Measurements from ENCODE around the gene PLA2G12A.

Gene PLA2G12A

GRCh38 chr4:109703664-109704361 lies 26.1 kb downstream of the PLA2G12A start:
- no peak overlapping the region for H3K4ac ChIP-seq (ENCODE audit: low read depth in 1 of 2, low read length in 2 of 2)
- peak overlapping the region; percentile 52 for H4K91ac ChIP-seq (ENCODE audit: low read length)
- H2BK120ac ChIP-seq (ENCODE audit: low read depth, low read length): no peak overlapping the region
- DNase-seq: peak; percentile 28
- H3K27me3 ChIP-seq (ENCODE audit: control insufficient read depth in 1 of 2, insufficient read depth in 1 of 2, low read length in 2 of 2): no peaks in the 10 kb centered on the region
- WGBS: 37% methylated on average over 10 of the region's 11 CpGs
- H3K4me3 ChIP-seq (ENCODE audit: insufficient read depth in 1 of 2, low read depth in 1 of 2, low read length in 2 of 2): peak overlapping the region; percentile 88 to 92
- no peak overlapping the region for H2AK5ac ChIP-seq (ENCODE audit: low read length, severe bottlenecking)
- H3K4me2 ChIP-seq (ENCODE audit: low read length, poor library complexity, severe bottlenecking): peak overlapping the region; percentile 76
- peaks cover 0 to 6% of the 10 kb centered on the region in 2 experiments for H3K36me3 ChIP-seq (ENCODE audit: control insufficient read depth in 1 of 2, insufficient read depth in 2 of 2, low read depth in 1 of 2, low read length in 2 of 2)
- no peaks in the 10 kb centered on the region for H3K9me3 ChIP-seq (ENCODE audit: control insufficient read depth, low read length)
- H2AFZ ChIP-seq (ENCODE audit: low read depth, low read length): peak overlapping the region; percentile 100
- no peak overlapping the region for H4K8ac ChIP-seq (ENCODE audit: low read length)
- peak overlapping the region in 1 of 2 experiments; percentile 42 for H3K23ac ChIP-seq (ENCODE audit: low read length in 2 of 2)
- no peak overlapping the region for H3K14ac ChIP-seq (ENCODE audit: low read length in 2 of 2)
- peaks cover 12% of the 10 kb centered on the region for H3K79me1 ChIP-seq (replicated peaks; ENCODE audit: low read length, poor library complexity, severe bottlenecking)
- peak overlapping the region; percentile 92 for H3K9ac ChIP-seq (ENCODE audit: low read length)
- H3K18ac ChIP-seq (ENCODE audit: low read depth in 1 of 2, low read length in 2 of 2): peak overlapping the region; percentile 82 to 95
- H3K27ac ChIP-seq (ENCODE audit: low read length, poor library complexity, severe bottlenecking): peak overlapping the region; percentile 64
- H2BK15ac ChIP-seq (ENCODE audit: low read depth, poor library complexity, severe bottlenecking): no peak overlapping the region
- H2BK5ac ChIP-seq (ENCODE audit: low read depth, low read length, poor library complexity, severe bottlenecking): no peak overlapping the region
- H3K4me1 ChIP-seq (ENCODE audit: control insufficient read depth, insufficient read depth, low read depth, low read length): peaks cover 9% of the 10 kb centered on the region
- peak overlapping the region in 1 of 2 experiments; percentile 49 for H2BK12ac ChIP-seq (ENCODE audit: low read length in 2 of 2)

GRCh38 chr4:109702950-109703663 lies 26.8 kb downstream of the PLA2G12A start, which contains the start of gene CASP6:
Gene CASP6, minus strand, starts transcription at chr4:109703445. Its CDS starts 50 bp downstream, at chr4:109703395.
- Histone ChIP-seq H2BK15ac (ENCODE audit: low read depth, poor library complexity, severe bottlenecking) (peak within 1 kb of the TSS; percentile 48), H2AK5ac (ENCODE audit: low read length, severe bottlenecking) (no peak within 1 kb of the TSS), H3K9ac (ENCODE audit: low read length) (peak within 1 kb of the TSS; percentile 92), H2BK120ac (ENCODE audit: low read depth, low read length) (peak within 1 kb of the TSS; percentile 44), H3K4me1 (ENCODE audit: control insufficient read depth, insufficient read depth, low read depth, low read length) (peaks cover 9% of the 10 kb centered on the region), H2AFZ (ENCODE audit: low read depth, low read length) (peak within 1 kb of the TSS; percentile 100), H3K36me3 (ENCODE audit: control insufficient read depth in 1 of 2, insufficient read depth in 2 of 2, low read depth in 1 of 2, low read length in 2 of 2) (peaks cover 0 to 1% of the 10 kb centered on the region in 2 experiments), H3K18ac (ENCODE audit: low read depth in 1 of 2, low read length in 2 of 2) (peak within 1 kb of the TSS; percentile 95), H3K14ac (ENCODE audit: low read length in 2 of 2) (peak within 1 kb of the TSS in 1 of 2 experiments; percentile 98), H3K79me1 (replicated peaks; ENCODE audit: low read length, poor library complexity, severe bottlenecking) (peaks cover 15% of the 10 kb centered on the region), H3K27ac (ENCODE audit: low read length, poor library complexity, severe bottlenecking) (peak within 1 kb of the TSS; percentile 79), H3K4me2 (ENCODE audit: low read length, poor library complexity, severe bottlenecking) (peak within 1 kb of the TSS; percentile 76), H2BK5ac (ENCODE audit: low read depth, low read length, poor library complexity, severe bottlenecking) (peak within 1 kb of the TSS; percentile 57), H4K8ac (ENCODE audit: low read length) (peak within 1 kb of the TSS; percentile 85), H3K23ac (ENCODE audit: low read length in 2 of 2) (peak within 1 kb of the TSS in 1 of 2 experiments; percentile 97), H3K4ac (ENCODE audit: low read depth in 1 of 2, low read length in 2 of 2) (peak within 1 kb of the TSS in 1 of 2 experiments; percentile 65), H3K9me3 (ENCODE audit: control insufficient read depth, low read length) (no peaks in the 10 kb centered on the region), H3K27me3 (ENCODE audit: control insufficient read depth in 1 of 2, insufficient read depth in 1 of 2, low read length in 2 of 2) (no peaks in the 10 kb centered on the region), H3K4me3 (ENCODE audit: insufficient read depth in 1 of 2, low read depth in 1 of 2, low read length in 2 of 2) (peak within 1 kb of the TSS; percentile 88 to 92), H4K91ac (ENCODE audit: low read length) (peak within 1 kb of the TSS; percentile 87), H2BK12ac (ENCODE audit: low read length in 2 of 2) (peak within 1 kb of the TSS; percentile 46 to 49)
- DNase-seq: peak; percentile 82
- WGBS: under 1% methylated on average over 72 of the region's 72 CpGs

GRCh38 chr4:109701566-109702410 lies 28.1 kb downstream of the PLA2G12A start:
- Histone ChIP-seq H3K79me1 (replicated peaks; ENCODE audit: low read length, poor library complexity, severe bottlenecking) (peaks cover 22% of the 10 kb centered on the region), H3K9ac (ENCODE audit: low read length) (peak overlapping the region; percentile 92), H4K91ac (ENCODE audit: low read length) (no peak overlapping the region), H3K23ac (ENCODE audit: low read length in 2 of 2) (no peak overlapping the region), H3K27ac (ENCODE audit: low read length, poor library complexity, severe bottlenecking) (peak overlapping the region; percentile 79), H3K18ac (ENCODE audit: low read depth in 1 of 2, low read length in 2 of 2) (no peak overlapping the region), H3K4ac (ENCODE audit: low read depth in 1 of 2, low read length in 2 of 2) (no peak overlapping the region), H3K27me3 (ENCODE audit: control insufficient read depth in 1 of 2, insufficient read depth in 1 of 2, low read length in 2 of 2) (no peaks in the 10 kb centered on the region), H2BK15ac (ENCODE audit: low read depth, poor library complexity, severe bottlenecking) (no peak overlapping the region), H3K14ac (ENCODE audit: low read length in 2 of 2) (no peak overlapping the region), H3K4me1 (ENCODE audit: control insufficient read depth, insufficient read depth, low read depth, low read length) (peaks cover 9% of the 10 kb centered on the region), H3K4me2 (ENCODE audit: low read length, poor library complexity, severe bottlenecking) (peak overlapping the region; percentile 76), H3K4me3 (ENCODE audit: insufficient read depth in 1 of 2, low read depth in 1 of 2, low read length in 2 of 2) (peak overlapping the region; percentile 88 to 92), H2BK120ac (ENCODE audit: low read depth, low read length) (no peak overlapping the region), H2BK5ac (ENCODE audit: low read depth, low read length, poor library complexity, severe bottlenecking) (no peak overlapping the region), H2BK12ac (ENCODE audit: low read length in 2 of 2) (no peak overlapping the region), H4K8ac (ENCODE audit: low read length) (no peak overlapping the region), H3K36me3 (ENCODE audit: control insufficient read depth in 1 of 2, insufficient read depth in 2 of 2, low read depth in 1 of 2, low read length in 2 of 2) (peaks cover 5 to 9% of the 10 kb centered on the region in 2 experiments), H2AK5ac (ENCODE audit: low read length, severe bottlenecking) (no peak overlapping the region), H3K9me3 (ENCODE audit: control insufficient read depth, low read length) (no peaks in the 10 kb centered on the region), H2AFZ (ENCODE audit: low read depth, low read length) (peak overlapping the region; percentile 32)
- 55% methylated on average over 19 of the region's 21 CpGs for WGBS
- DNase-seq: peak; percentile 1
